GM19239 (cell line): ENCODE results near the gene CD300A.

Experiments
- DNase-seq: peaks from one replicate; pipeline ENCODE4 v3.0.0; 2011; ENCODE audit warnings: low spot score; ENCODE audit not compliant: insufficient read length
- FAIRE-seq: peaks from 2 replicates; lab custom pipeline; 2011; peaks lifted over from hg19 to GRCh38; lab: Jason Lieb, UNC

CD300A gene

GRCh38 chr17:74439691-74440567 is 26.5 kb upstream of the CD300A start:
- DNase-seq (no peak), FAIRE-seq (no peak)

GRCh38 chr17:74441537-74441936 is 24.9 kb upstream of the CD300A start:
- DNase-seq (no peak), FAIRE-seq (no peak)

- FAIRE-seq, result no peak
- no peak for DNase-seq
Observed at GRCh38 chr17:74442291-74442669, 24.2 kb upstream of the CD300A start.

DNA sequence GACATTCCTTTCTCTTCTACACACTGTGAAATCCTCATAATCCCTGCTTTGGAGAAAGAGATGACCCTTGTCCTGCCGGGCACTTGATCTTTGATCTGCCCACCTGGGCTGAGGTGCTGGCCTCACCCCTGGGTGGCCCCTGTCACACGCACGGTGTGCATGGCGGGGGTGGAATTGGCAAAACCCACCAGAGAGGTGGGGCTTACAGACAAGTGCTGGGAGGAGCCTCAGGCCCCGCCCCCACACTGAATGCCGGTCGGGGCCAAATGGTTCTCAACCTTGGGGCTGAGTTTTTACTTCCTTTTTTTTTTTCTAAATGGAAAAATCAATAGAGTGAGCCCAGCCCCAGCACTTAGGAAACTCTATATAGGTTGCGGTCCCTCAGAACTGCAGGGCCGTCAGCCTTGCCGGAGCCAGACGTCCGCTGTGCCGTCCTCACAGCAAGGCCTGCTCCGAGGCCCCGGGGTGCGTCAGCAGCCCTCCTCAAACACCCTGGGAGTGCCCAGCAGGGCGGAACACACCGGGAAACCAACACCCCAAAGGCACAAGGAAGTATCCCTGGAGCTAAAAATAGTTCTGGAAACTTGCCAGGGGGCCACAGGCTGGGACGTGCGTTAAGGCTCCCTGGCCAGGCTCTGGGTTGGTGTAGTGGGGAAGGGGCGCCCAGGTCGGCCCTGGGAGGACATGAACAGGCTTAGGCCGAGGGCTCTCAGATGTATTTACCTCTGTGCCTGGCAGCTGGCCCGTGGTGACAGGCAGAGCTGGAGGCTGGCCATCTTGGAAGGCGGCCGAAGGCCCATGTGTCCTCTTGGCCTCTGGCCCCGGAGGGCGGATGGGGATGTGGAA is 23.5 kb upstream of the CD300A start:
- DNase-seq, result no peak
- peak; percentile 87 for FAIRE-seq

DNA sequence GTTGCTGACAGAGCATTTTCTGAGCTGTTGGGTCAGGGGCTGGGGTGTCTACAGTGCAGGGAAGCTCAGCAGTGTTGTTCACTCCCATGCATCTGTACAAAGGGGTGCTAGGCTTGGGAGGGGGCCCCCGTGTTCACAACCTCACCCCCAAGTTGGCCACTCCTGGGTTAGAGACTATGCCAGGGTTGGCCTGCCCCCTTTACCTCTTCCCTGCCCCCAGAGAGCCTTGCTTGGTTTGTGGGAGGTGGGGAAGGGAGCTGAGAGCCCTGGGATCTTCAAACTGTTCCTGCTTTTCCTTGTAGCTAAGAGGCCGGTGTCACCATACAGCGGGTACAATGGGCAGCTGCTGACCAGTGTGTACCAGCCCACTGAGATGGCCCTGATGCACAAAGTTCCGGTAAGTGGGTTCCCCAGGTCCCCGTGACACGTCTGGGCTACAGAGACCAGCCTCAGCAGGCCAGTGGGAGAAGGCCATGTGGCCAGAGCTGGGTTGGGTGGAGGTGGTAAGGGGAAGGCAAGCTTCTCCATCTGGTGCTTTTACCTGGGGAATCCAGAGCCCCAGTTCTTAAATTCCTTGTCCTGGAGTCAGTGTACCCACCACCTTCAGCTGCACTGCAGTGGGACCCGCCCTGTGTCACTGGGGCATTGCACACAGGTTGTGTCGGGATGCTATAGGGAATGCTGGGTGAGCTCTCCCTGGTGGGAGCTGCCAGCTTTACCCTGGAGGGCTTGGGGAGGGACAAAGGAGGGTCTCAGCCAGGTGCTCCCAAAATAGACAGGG is 22.7 kb upstream of the CD300A start:
- DNase-seq (no peak), FAIRE-seq (no peak)

DNA sequence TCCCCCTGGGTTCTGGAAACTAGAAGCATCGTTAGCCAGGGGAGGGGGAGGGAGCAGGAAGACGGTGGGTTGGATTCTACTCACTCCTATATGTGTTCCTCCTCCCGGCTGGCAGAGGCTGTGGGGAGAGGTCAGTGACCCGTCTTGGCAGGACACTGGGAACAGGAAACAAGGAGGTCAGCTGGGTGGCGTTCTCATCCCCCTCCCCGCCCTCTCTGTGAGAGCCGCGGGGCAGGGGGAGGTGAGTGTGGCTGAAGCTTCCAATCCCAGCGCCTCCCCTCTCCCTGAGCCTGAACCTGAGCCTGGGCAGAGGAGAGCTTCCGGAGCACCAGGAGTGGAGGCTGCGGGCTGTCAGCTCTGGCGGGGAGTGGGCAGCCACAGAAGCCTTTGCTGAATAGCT is 22.0 kb upstream of the CD300A start:
- no peak for DNase-seq
- no peak for FAIRE-seq

GRCh38 chr17:74445158-74445557 is 21.3 kb upstream of the CD300A start:
- DNase-seq, result no peak
- no peak for FAIRE-seq

DNA sequence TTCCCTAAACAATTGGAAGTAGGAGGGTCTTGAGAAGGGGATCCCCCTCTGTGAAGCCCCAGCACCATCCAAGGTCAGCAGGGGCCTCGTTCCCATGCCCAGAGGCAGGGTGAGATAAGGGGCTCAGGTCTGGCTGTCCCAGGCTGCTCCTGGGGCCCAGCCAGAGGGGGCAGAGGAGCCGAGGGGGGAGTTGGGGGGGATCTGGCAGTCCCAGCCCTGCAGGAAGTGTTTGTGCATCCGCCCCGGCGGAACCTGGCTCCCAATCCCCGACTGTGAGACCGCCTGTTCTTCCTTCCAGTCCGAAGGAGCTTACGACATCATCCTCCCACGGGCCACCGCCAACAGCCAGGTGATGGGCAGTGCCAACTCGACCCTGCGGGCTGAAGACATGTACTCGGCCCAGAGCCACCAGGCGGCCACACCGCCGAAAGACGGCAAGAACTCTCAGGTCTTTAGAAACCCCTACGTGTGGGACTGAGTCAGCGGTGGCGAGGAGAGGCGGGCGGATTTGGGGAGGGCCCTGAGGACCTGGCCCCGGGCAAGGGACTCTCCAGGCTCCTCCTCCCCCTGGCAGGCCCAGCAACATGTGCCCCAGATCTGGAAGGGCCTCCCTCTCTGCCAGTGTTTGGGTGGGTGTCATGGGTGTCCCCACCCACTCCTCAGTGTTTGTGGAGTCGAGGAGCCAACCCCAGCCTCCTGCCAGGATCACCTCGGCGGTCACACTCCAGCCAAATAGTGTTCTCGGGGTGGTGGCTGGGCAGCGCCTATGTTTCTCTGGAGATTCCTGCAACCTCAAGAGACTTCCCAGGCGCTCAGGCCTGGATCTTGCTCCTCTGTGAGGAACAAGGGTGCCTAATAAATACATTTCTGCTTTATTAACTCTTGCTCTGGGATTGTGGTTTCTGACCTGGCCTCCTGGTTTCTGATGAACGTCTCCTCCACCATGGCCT is 19.6 kb upstream of the CD300A start:
- FAIRE-seq, result no peak
- DNase-seq, result no peak

DNA sequence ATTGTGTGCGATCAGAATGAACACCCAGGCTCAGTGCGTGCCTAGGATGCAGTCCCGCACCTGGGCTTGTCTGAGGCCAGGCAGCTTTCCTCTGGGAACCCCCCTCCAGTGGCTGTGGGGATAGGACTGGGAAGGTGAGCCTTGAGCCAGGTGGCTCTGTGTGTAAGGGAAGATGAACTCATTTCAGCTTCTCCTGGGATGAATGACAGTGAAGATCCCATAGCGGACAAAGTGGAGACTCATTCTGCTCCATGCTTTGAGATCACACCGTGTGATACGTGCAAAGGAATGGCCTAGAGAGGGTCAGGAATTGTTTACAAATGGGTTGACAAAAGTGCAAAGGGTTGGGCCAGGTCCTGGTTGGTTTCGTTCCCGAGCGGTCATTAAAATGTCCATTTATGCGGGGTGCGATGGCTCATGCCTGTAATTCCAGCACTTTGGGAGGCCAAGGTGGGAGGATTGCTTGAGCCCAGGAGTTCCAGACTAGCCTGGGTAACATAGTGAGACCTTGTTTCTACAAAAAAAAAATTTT is 18.7 kb upstream of the CD300A start:
- DNase-seq (no peak), FAIRE-seq (no peak)

- no peak for FAIRE-seq
- DNase-seq, result no peak
Observed at GRCh38 chr17:74448756-74449155, 17.7 kb upstream of the CD300A start.

DNA sequence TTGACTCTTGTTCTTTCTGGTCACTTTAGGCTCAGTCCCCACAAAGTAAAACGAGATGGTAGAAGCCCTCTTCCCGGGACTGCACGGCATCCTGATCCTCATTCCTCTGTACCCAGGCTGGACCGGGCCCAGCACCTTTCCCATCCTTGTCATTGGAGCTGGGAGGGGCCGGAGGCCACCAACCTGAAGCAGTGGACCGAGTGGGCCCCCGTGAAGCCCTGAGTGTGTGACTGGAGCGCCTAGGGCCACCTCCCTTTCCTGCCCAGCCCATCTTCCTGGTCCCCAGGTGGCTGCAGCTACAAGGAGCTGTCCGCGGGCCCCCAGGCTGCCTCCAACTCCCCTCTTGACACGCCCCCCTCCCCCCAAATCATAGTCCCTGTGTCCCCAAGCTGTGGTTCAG is 17.1 kb upstream of the CD300A start:
- FAIRE-seq (no peak), DNase-seq (no peak)

DNA sequence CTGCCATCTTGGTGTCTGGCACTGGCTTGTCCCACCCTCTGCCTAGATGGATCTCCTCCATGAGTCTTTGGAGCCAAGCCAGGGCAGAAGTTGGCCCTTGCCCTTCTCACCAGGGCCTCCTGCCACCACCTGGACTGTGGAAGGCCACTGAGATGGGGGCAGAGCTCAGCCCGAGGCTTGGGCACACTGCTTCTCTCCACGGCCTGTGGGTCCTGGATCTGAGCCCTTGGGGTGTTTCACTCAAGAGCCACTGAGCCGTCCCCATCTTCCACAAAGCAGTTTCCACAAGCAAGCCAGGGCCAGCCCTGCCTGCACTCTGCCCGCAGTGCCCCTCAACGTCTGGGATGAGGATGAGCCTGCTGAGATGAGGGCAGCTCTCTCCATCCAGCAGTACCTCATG is 16.7 kb upstream of the CD300A start:
- FAIRE-seq, result no peak
- DNase-seq, result no peak

- no peak for FAIRE-seq
- DNase-seq, result no peak
Observed at GRCh38 chr17:74450231-74450630, 16.2 kb upstream of the CD300A start.

DNA sequence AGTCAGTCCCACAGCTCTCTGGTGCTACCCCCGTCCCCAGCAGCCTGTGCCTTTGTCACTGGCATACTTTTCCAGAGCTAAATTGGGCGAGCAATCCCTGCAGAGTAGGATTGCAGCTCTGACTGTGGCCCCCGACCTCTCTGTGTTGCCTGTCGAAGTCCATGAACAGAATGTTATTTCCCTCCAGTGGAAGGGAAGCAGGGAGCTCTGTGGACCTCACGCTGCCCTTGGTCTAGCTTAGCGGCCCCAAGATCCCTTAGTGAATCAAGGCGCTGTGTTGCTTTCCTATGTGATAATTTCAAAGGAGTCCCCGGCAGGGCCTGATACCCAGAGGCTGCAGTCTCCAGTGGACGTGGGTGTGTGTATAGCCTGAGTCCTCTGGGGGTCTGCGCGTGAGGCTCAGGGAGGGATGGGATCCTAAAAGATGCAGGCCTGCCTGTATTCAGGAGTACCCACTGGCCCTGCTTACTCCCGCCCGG is 15.5 kb upstream of the CD300A start:
- no peak for DNase-seq
- no peak for FAIRE-seq

DNA sequence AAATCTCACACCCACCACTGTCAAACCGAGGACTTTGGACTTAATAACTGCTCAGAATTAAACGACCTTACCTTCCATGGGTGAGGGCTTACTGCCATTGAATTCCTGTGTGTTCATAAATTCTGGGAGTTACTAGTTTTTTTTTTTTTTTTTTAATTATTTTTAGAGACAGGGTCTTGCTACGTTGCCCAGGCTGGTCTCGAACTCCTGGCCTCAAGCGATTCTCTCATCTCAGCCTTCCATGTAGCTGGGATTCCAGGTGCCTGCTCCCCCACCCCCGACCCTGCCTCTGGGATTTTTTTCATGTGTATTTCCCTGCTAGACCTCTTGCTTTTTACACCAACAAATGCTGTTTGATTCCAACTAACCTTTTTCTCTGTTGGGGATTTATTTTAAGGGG is 14.9 kb upstream of the CD300A start:
- DNase-seq, result no peak
- FAIRE-seq, result no peak

DNA sequence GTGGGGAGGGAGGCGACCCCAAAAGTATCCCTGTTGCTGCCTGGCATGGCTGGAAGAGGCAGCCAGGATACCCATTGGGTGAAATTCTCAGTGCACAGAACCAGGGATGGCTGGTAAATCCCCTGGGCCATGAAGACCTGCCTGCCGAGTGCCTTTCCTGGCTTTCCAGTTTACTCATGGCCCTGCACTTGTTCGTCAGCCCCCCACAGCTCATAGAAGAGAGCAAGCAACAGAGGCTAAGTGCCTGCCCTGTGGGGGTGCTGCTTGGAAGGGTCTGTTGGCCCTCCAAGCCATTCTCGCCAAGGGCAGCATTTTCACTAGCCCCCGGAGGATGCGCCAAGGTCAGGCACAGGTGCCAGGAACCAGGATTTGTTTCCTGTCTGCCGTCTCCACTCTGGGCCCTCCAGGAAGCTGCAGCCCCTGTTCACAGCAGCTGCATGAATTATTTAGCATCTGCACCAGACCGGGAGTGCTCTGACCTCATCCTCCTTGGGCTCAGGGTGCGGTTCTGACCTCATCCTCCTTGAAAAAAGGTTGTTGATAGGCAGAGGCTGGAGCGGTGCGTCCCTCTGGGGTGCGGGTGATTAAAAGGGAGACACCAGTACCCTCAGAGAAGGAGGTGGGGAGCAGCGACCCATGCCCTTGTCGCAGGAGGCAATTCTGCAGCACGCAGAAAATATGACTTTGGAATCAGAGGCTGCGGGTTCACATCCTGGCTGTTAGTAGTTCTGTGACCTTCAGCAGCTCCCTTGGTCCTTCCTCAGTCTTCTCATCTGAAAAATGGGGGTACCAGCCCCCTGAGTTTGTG is 14.2 kb upstream of the CD300A start:
- no peak for FAIRE-seq
- no peak for DNase-seq

- DNase-seq (no peak), FAIRE-seq (no peak)
Observed at GRCh38 chr17:74452841-74453661, 13.4 kb upstream of the CD300A start.
